Measurements from ENCODE around the gene KRT79. TPM values are rescaled to one million over a fixed set of nuclear protein-coding genes. Genes with fewer than 3 reads are reported as not detected.
A peak's percentile ranks its signal among the peaks of the same experiment; 100 is the strongest.

Gene KRT79
- total RNA-seq, 1 donor from 2014 or later: not detected

- Mint-ChIP-seq H3K36me3 (ENCODE audit: low read depth) (no peaks in the 10 kb centered on the region), H3K4me3 (no peak overlapping the region), H3K27ac (ENCODE audit: unreplicated experiment) (peak overlapping the region; percentile 23), H3K4me1 (peaks cover 9% of the 10 kb centered on the region), H3K9me3 (no peaks in the 10 kb centered on the region), H3K27me3 (ENCODE audit: low read depth) (peaks cover 5% of the 10 kb centered on the region)
- no peak for TF ChIP-seq CTCF (conservative IDR thresholded peaks at IDR 0.05)
- DNase-seq (ENCODE audit: low read depth, low spot score): no peak
Measured at GRCh38 chr12:52821071-52821730, 12.9 kb downstream of the KRT79 start.

GRCh38 chr12:52820521-52820920 is 13.6 kb downstream of the KRT79 start:
- Mint-ChIP-seq H3K9me3 (no peaks in the 10 kb centered on the region), H3K27me3 (ENCODE audit: low read depth) (peaks cover 5% of the 10 kb centered on the region), H3K36me3 (ENCODE audit: low read depth) (no peaks in the 10 kb centered on the region), H3K4me1 (peaks cover 9% of the 10 kb centered on the region), H3K27ac (ENCODE audit: unreplicated experiment) (peak overlapping the region; percentile 45), H3K4me3 (no peak overlapping the region)
- no peak for TF ChIP-seq CTCF (conservative IDR thresholded peaks at IDR 0.05)
- DNase-seq (ENCODE audit: low read depth, low spot score): no peak

GRCh38 chr12:52819731-52820510 is 14.2 kb downstream of the KRT79 start:
- Mint-ChIP-seq H3K9me3 (no peaks in the 10 kb centered on the region), H3K4me3 (no peak overlapping the region), H3K27ac (ENCODE audit: unreplicated experiment) (no peak overlapping the region), H3K27me3 (ENCODE audit: low read depth) (peaks cover 5% of the 10 kb centered on the region), H3K4me1 (peaks cover 9% of the 10 kb centered on the region), H3K36me3 (ENCODE audit: low read depth) (no peaks in the 10 kb centered on the region)
- TF ChIP-seq CTCF (conservative IDR thresholded peaks at IDR 0.05): no peak
- DNase-seq (ENCODE audit: low read depth, low spot score): no peak

- Mint-ChIP-seq H3K4me1 (peaks cover 9% of the 10 kb centered on the region), H3K4me3 (no peak overlapping the region), H3K27me3 (ENCODE audit: low read depth) (peaks cover 5% of the 10 kb centered on the region), H3K36me3 (ENCODE audit: low read depth) (no peaks in the 10 kb centered on the region), H3K9me3 (no peaks in the 10 kb centered on the region), H3K27ac (ENCODE audit: unreplicated experiment) (no peak overlapping the region)
- no peak for TF ChIP-seq CTCF (conservative IDR thresholded peaks at IDR 0.05)
- no peak for DNase-seq (ENCODE audit: low read depth, low spot score)
Measured at GRCh38 chr12:52818887-52819420, 15.2 kb downstream of the KRT79 start.

- no peak for TF ChIP-seq CTCF (conservative IDR thresholded peaks at IDR 0.05)
- no peak overlapping the region for H3K4me3 Mint-ChIP-seq
- no peak overlapping the region for H3K27ac Mint-ChIP-seq (ENCODE audit: unreplicated experiment)
- H3K27me3 Mint-ChIP-seq (ENCODE audit: low read depth): peaks cover 5% of the 10 kb centered on the region
- no peaks in the 10 kb centered on the region for H3K36me3 Mint-ChIP-seq (ENCODE audit: low read depth)
- no peak for DNase-seq (ENCODE audit: low read depth, low spot score)
- no peaks in the 10 kb centered on the region for H3K9me3 Mint-ChIP-seq
- peaks cover 9% of the 10 kb centered on the region for H3K4me1 Mint-ChIP-seq
Measured at GRCh38 chr12:52818388-52818787, 15.7 kb downstream of the KRT79 start.
